Mucosa of descending colon (tissue), 3 donors: Measurements from ENCODE around the gene TRIOBP. TPM values are rescaled to one million over a fixed set of nuclear protein-coding genes. Genes with fewer than 3 reads are reported as not detected.

Experiments
- ATAC-seq: fragments of 200-7000 bp; cut with Tn5 transposase; one replicate; pipeline ENCODE4 v1.9.1; 2020; ENCODE audit warnings: mild to moderate bottlenecking, moderate library complexity
- DNase-seq, 3 donors: peaks; one replicate each; pipeline ENCODE4 v3.0.0-alpha.2; 2020
- H3K36me3 ChIP-seq: fragments of 200-600 bp; one replicate; pipeline ENCODE4 v1.8.0; 2021; ENCODE audit warnings: low read depth, mild to moderate bottlenecking
- H3K4me1 ChIP-seq: fragments of 200-600 bp; one replicate; pipeline ENCODE4 v1.8.0; 2021; ENCODE audit warnings: low read depth, mild to moderate bottlenecking
- H3K4me3 ChIP-seq: fragments of 200-600 bp; one replicate; pipeline ENCODE4 v1.8.0; 2021; ENCODE audit warnings: mild to moderate bottlenecking
- H3K9me3 ChIP-seq: fragments of 200-600 bp; one replicate; pipeline ENCODE4 v1.8.0; 2021; ENCODE audit warnings: mild to moderate bottlenecking
- CTCF ChIP-seq: fragments of 200-600 bp; IDR thresholded peaks from one replicate; pipeline ENCODE4 v1.8.0; 2022; ENCODE audit warnings: antibody characterized with exemption, mild to moderate bottlenecking
- intact Hi-C, 2 donors: fragments of 100-400 bp; cut with DNase I in 1 of 2; cut with micrococcal nuclease in 1 of 2; formaldehyde crosslinking; loops; one replicate each; pipeline versions ENCODE4 v1.11.0 to v1.11.1; 2022; cut with DNase I, micrococcal nuclease
- total RNA-seq, 3 donors: library from RNA; stranded (reverse); fragmentation: NEBNext Ultra II Directional in 2 of 3; extraction: Animal tissue kit (Norgen Biotek cat#: 25700) in 2 of 3; gene quantifications; one replicate each; pipeline versions ENCODE4 v1.2.1 to v1.2.4, GENCODE V29; 2021 to 2023
- donor health status: DM: no; HTN: no; CAD: no; lungs with moderate emphysema.
- donor health status: DM: no; HTN: no; CAD: no.
- donor health status: DM: no; HTN: yes; CAD: no.

Gene TRIOBP
- total RNA-seq, 3 donors from 2014 or later, result 78.2 to 107 (median 78.6) TPM

GRCh38 chr22:37747080-37747714, 50.3 kb downstream of the TRIOBP start:
- no peak for TF ChIP-seq CTCF
- Histone ChIP-seq H3K4me1 (peaks cover 31% of the 10 kb centered on the region), H3K4me3 (peak overlapping the region; percentile 92), H3K9me3 (no peaks in the 10 kb centered on the region), H3K36me3 (no peaks in the 10 kb centered on the region)
- DNase-seq, result peak in 1 of 3 donors; percentile 54
- ATAC-seq, result peak; percentile 14
- intact Hi-C loops, result no loop called here

- ATAC-seq (no peak), DNase-seq (no peak)
- Histone ChIP-seq H3K4me1 (peaks cover 36% of the 10 kb centered on the region), H3K4me3 (no peak overlapping the region), H3K36me3 (no peaks in the 10 kb centered on the region), H3K9me3 (no peaks in the 10 kb centered on the region)
- TF ChIP-seq CTCF, result no peak
- intact Hi-C loops, result no loop called here
Observed at GRCh38 chr22:37747715-37748100, 50.9 kb downstream of the TRIOBP start.

GRCh38 chr22:37748659-37749058, 51.8 kb downstream of the TRIOBP start:
- TF ChIP-seq CTCF, result no peak

GRCh38 chr22:37749226-37749625, 52.4 kb downstream of the TRIOBP start:
- H3K36me3 ChIP-seq, result no peaks in the 10 kb centered on the region
- DNase-seq (no peak), ATAC-seq (no peak)
- peaks cover 44% of the 10 kb centered on the region for H3K4me1 ChIP-seq
- TF ChIP-seq CTCF, result no peak
- no peaks in the 10 kb centered on the region for H3K9me3 ChIP-seq
- intact Hi-C loops, result no loop called here
- H3K4me3 ChIP-seq, result no peak overlapping the region

More at GRCh38 chr22:37748659-37749058, 51.8 kb downstream of the TRIOBP start:
- H3K9me3 ChIP-seq, result no peaks in the 10 kb centered on the region
- peaks cover 44% of the 10 kb centered on the region for H3K4me1 ChIP-seq
- DNase-seq (no peak), ATAC-seq (no peak)
- H3K36me3 ChIP-seq, result no peaks in the 10 kb centered on the region
- H3K4me3 ChIP-seq, result no peak overlapping the region
- intact Hi-C loops, result no loop called here

GRCh38 chr22:37749831-37750595, 53.2 kb downstream of the TRIOBP start:
- H3K4me1 ChIP-seq, result peaks cover 44% of the 10 kb centered on the region
- ATAC-seq, result no peak
- no peak for TF ChIP-seq CTCF
- no peaks in the 10 kb centered on the region for H3K9me3 ChIP-seq
- H3K4me3 ChIP-seq, result no peak overlapping the region
- no peaks in the 10 kb centered on the region for H3K36me3 ChIP-seq
- intact Hi-C loops, result no loop called here
- no peak for DNase-seq
